Stomach (tissue), 4 donors: ENCODE results near the gene POU4F2.

Experiments used
- EP300 ChIP-seq: sonication (generic); formaldehyde crosslinking; IDR thresholded peaks from one replicate; pipeline ENCODE4 v1.6.1; 2017; ENCODE audit warnings: antibody characterized with exemption
- POLR2A ChIP-seq, 4 donors: fragments of 450-650 bp; IDR thresholded peaks; one replicate each; pipeline ENCODE4 v1.6.1; 2016; ENCODE audit warnings: antibody characterized with exemption in 4 of 4, control low read depth in 2 of 4, mild to moderate bottlenecking in 1 of 4, moderate library complexity in 1 of 4
- POLR2AphosphoS5 ChIP-seq, 3 donors: sonication (generic); formaldehyde crosslinking; IDR thresholded peaks; one replicate each; pipeline ENCODE4 v1.6.1; 2016; ENCODE audit warnings: antibody characterized with exemption in 3 of 3
- TF ChIP-seq, protein P1 (sequence below), 7 experiments: fragments of 450-650 bp in 4 of 7; fragments of 200-600 bp in 3 of 7; sonication (generic) in 3 of 7; IDR thresholded peaks; one replicate each; pipeline ENCODE4 v1.5.1; 2016 to 2019; ENCODE audit warnings: antibody characterized with exemption in 7 of 7, control low read depth in 2 of 7, mild to moderate bottlenecking in 1 of 7

DNA sequence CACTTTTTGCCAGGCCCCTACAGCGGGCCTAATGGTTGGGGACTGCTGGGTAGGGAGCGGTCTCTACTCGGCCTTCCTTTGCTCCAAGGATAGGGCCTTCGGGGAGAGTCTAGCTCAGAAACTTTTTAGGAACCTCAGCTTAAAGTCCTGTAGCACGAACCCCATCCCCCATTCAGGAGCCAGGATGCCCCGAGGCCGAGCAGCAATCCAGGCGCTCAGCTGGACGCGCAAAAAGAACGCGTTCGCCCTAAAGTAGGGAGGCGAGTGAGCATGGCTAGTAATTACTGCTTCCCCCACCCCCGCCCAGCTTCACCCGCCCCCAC lies 9.7 kb downstream of the POU4F2 start:
- TF ChIP-seq, protein P1, sequence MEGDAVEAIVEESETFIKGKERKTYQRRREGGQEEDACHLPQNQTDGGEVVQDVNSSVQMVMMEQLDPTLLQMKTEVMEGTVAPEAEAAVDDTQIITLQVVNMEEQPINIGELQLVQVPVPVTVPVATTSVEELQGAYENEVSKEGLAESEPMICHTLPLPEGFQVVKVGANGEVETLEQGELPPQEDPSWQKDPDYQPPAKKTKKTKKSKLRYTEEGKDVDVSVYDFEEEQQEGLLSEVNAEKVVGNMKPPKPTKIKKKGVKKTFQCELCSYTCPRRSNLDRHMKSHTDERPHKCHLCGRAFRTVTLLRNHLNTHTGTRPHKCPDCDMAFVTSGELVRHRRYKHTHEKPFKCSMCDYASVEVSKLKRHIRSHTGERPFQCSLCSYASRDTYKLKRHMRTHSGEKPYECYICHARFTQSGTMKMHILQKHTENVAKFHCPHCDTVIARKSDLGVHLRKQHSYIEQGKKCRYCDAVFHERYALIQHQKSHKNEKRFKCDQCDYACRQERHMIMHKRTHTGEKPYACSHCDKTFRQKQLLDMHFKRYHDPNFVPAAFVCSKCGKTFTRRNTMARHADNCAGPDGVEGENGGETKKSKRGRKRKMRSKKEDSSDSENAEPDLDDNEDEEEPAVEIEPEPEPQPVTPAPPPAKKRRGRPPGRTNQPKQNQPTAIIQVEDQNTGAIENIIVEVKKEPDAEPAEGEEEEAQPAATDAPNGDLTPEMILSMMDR (IDR thresholded peaks at IDR 0.05): no peak
- TF ChIP-seq POLR2AphosphoS5 (IDR thresholded peaks at IDR 0.05) (no peak), POLR2A (IDR thresholded peaks at IDR 0.05) (no peak), EP300 (no peak)
